Astrocyte (in vitro differentiated cells and primary cell): ENCODE results near the gene DNAJC5.

Source experiments
- CTCF ChIP-seq: IDR thresholded peaks from 2 replicates; pipeline ENCODE4 v1.5.1; 2011; ENCODE audit warnings: low read depth, mild to moderate bottlenecking, inconsistent platforms, low read length, moderate library complexity; ENCODE audit not compliant: insufficient read depth
- EZH2 ChIP-seq: IDR thresholded peaks from 2 replicates; pipeline ENCODE4 v1.6.1; 2012; ENCODE audit warnings: mild to moderate bottlenecking, low read length, inconsistent platforms; ENCODE audit not compliant: insufficient read depth

GRCh38 chr20:63854069-63854765 is 40.7 kb upstream of the DNAJC5 start:
- TF ChIP-seq CTCF (no peak), EZH2 (no peak)
